ENCODE measurements around the gene DLX3.
A peak's percentile ranks its signal among the peaks of the same experiment; 100 is the strongest.

Gene DLX3

DNA sequence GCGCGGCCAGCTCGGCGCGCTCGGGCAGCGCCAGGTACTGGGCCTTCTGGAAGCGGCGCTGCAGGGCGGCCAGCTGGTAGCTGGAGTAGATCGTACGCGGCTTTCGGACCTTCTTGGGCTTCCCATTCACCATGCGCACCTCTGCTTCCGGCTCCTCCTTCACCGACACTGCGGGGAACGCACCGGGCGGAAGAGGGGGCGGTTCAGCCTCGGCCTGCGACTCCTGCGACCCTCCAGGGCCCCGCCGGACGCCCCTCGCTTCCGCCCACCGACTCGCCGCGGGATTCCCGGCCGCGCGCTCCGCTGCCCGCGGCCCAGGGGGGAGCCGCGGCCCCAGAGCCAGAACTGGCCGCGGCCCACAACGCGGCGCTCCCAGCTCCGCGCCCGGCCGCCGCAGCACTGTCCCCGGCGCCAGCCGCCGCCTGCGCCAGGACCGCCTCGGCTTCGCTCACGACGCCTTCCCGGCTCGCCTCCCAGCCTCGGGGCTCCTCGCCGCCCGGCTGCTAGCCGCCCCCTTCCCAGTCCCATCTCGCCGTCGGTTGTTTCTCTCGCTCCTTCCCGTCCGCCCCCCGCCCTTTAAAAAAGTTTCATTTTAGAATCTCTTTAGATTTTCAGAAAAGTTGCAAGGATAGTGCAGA is 1.5 kb downstream of the DLX3 start:
- Histone ChIP-seq H3K4me3 (ENCODE audit: low read depth in 1 of 5, low read length in 5 of 5) (peak overlapping the region; percentile 25 to 62 (median 48)), H3K27ac (ENCODE audit: low read depth, low read length) (no peak overlapping the region), H3K36me3 (ENCODE audit: control insufficient read depth in 5 of 5, insufficient read depth in 5 of 5, low read length in 5 of 5) (no peaks in the 10 kb centered on the region), H3K9me3 (ENCODE audit: control insufficient read depth in 5 of 5, low read length in 5 of 5) (peaks cover 0 to 5% (median 0%) of the 10 kb centered on the region in 5 donors), H3K9ac (ENCODE audit: low read length in 5 of 5) (peak overlapping the region in 1 of 5 donors; percentile 6), H3K27me3 (ENCODE audit: control insufficient read depth in 5 of 5, insufficient read depth in 4 of 5, low read length in 5 of 5) (peaks cover 14 to 87% (median 69%) of the 10 kb centered on the region in 5 donors), H3K4me1 (ENCODE audit: control insufficient read depth in 5 of 5, insufficient read depth in 5 of 5, low read length in 5 of 5) (peaks cover 0 to 40% (median 32%) of the 10 kb centered on the region in 5 donors)

DNA sequence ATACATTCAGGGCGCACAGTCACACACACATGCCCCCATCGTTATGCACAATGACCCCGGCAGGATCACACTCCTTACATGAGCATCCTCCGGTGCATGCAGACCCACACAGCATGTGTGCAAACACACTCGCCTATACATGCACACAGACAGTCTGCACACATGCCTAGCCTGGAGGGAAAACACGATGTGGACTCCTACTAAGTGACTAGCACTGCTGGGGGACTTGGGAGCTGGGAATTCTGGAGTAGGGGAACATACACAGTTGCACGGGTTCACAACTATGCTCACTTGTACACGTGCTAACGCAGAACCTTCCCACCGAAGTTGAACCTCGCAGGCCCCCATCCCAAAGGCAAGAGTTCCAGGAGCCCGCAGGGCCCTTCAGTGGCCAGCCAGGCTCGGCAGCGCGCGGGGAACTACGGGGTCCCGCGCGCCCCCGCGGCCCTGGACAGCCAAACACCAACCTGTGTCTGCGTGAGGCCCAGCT is 2.0 kb downstream of the DLX3 start:
- no peak overlapping the region for H3K9ac ChIP-seq (ENCODE audit: low read length in 5 of 5)
- H3K4me1 ChIP-seq (ENCODE audit: control insufficient read depth in 5 of 5, insufficient read depth in 5 of 5, low read length in 5 of 5): peaks cover 0 to 37% (median 32%) of the 10 kb centered on the region in 5 donors
- H3K9me3 ChIP-seq (ENCODE audit: control insufficient read depth in 5 of 5, low read length in 5 of 5): peaks cover 0 to 5% (median 0%) of the 10 kb centered on the region in 5 donors
- no peaks in the 10 kb centered on the region for H3K36me3 ChIP-seq (ENCODE audit: control insufficient read depth in 5 of 5, insufficient read depth in 5 of 5, low read length in 5 of 5)
- H3K27me3 ChIP-seq (ENCODE audit: control insufficient read depth in 5 of 5, insufficient read depth in 4 of 5, low read length in 5 of 5): peaks cover 18 to 89% (median 72%) of the 10 kb centered on the region in 5 donors
- no peak overlapping the region for H3K27ac ChIP-seq (ENCODE audit: low read depth, low read length)
- peak overlapping the region in 4 of 5 donors; percentile 43 to 62 (median 50) for H3K4me3 ChIP-seq (ENCODE audit: low read depth in 1 of 5, low read length in 5 of 5)

DNA sequence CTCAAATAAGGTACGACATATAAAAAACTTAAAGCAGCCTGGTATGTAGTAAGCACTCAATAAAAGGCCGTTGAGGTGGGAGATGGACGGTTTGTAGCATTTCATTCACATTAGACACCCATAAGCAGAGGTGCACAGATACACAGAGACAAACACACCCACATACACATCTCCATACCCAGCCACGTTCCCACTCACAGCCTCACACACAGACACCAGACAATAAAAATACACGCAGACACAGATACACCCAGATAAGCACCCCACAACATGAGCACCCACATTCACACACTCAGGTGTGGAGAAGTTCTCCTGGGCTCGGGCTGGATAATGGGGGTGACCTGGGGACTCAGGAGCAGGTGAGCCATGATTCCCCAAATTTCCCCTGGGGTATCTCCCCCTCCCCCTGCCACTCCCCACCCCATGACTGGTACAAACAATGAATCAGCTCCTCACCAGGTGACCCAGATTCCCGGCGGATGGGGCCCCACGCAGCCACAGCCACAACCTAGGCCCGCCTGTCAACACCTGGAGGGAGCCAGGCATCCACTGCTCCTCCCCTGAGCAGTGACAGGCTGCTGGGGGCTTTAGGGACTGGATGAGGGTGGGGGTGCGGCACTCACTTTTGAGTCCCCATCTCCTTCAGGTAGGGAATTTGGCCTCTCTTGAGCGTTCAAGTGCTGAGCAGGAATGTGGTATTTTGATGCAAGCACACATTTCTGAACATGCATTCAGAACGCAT is 2.7 kb downstream of the DLX3 start:
- Histone ChIP-seq H3K4me3 (ENCODE audit: low read depth in 1 of 5, low read length in 5 of 5) (no peak overlapping the region), H3K27ac (ENCODE audit: low read depth, low read length) (no peak overlapping the region), H3K36me3 (ENCODE audit: control insufficient read depth in 5 of 5, insufficient read depth in 5 of 5, low read length in 5 of 5) (no peaks in the 10 kb centered on the region), H3K27me3 (ENCODE audit: control insufficient read depth in 5 of 5, insufficient read depth in 4 of 5, low read length in 5 of 5) (peaks cover 25 to 89% (median 74%) of the 10 kb centered on the region in 5 donors), H3K9me3 (ENCODE audit: control insufficient read depth in 5 of 5, low read length in 5 of 5) (peaks cover 0 to 5% (median 0%) of the 10 kb centered on the region in 5 donors), H3K9ac (ENCODE audit: low read length in 5 of 5) (no peak overlapping the region), H3K4me1 (ENCODE audit: control insufficient read depth in 5 of 5, insufficient read depth in 5 of 5, low read length in 5 of 5) (peaks cover 0 to 37% (median 32%) of the 10 kb centered on the region in 5 donors)

DNA sequence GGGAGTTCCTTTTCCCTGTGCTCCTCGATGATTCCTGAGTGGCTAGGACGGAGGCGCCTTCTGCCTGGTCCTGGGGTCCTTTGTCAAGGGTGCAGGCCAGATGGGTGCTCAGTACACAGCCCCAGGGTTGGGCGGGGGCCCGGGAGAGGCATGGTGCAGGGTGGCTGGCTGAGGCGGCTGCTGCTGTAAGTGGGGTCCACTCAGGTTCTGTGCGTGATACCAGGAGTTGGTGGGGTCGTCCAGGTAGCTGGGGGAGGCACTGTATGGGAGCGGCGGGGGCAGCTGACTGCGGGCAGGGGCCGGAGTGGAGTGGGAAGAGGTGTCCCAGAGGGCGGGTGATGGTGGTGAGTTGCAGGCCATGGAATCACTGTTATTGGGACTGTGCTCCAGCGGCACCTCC is 3.6 kb downstream of the DLX3 start:
- H3K4me1 ChIP-seq (ENCODE audit: control insufficient read depth in 5 of 5, insufficient read depth in 5 of 5, low read length in 5 of 5): peaks cover 0 to 28% (median 24%) of the 10 kb centered on the region in 5 donors
- H3K9me3 ChIP-seq (ENCODE audit: control insufficient read depth in 5 of 5, low read length in 5 of 5): peaks cover 0 to 5% (median 0%) of the 10 kb centered on the region in 5 donors
- peaks cover 31 to 93% (median 77%) of the 10 kb centered on the region in 5 donors for H3K27me3 ChIP-seq (ENCODE audit: control insufficient read depth in 5 of 5, insufficient read depth in 4 of 5, low read length in 5 of 5)
- no peak overlapping the region for H3K27ac ChIP-seq (ENCODE audit: low read depth, low read length)
- H3K36me3 ChIP-seq (ENCODE audit: control insufficient read depth in 5 of 5, insufficient read depth in 5 of 5, low read length in 5 of 5): no peaks in the 10 kb centered on the region
- no peak overlapping the region for H3K4me3 ChIP-seq (ENCODE audit: low read depth in 1 of 5, low read length in 5 of 5)
- no peak overlapping the region for H3K9ac ChIP-seq (ENCODE audit: low read length in 5 of 5)

DNA sequence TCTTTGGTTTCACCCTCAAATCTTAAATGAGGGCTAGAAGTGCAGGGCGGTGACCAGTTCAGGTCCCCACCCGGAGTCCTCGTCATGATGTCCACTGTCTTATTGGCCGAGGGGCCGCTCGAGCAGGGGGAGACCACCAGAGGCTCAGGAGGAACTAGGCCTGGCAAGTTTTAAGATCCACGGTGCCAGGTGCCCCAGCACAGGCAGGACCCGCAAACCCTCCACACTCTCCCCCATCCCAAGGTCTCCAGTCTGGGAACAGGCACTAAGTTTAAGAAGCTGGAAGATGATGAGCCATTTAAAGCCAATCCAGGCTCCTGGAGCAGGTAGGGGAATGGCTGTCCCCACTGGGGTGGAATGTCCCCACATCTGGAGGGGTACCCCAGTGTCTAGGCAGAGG is 4.1 kb downstream of the DLX3 start:
- Histone ChIP-seq H3K36me3 (ENCODE audit: control insufficient read depth in 5 of 5, insufficient read depth in 5 of 5, low read length in 5 of 5) (no peaks in the 10 kb centered on the region), H3K9ac (ENCODE audit: low read length in 5 of 5) (no peak overlapping the region), H3K9me3 (ENCODE audit: control insufficient read depth in 5 of 5, low read length in 5 of 5) (peaks cover 0 to 5% (median 0%) of the 10 kb centered on the region in 5 donors), H3K27ac (ENCODE audit: low read depth, low read length) (no peak overlapping the region), H3K4me1 (ENCODE audit: control insufficient read depth in 5 of 5, insufficient read depth in 5 of 5, low read length in 5 of 5) (peaks cover 0 to 27% (median 23%) of the 10 kb centered on the region in 5 donors), H3K4me3 (ENCODE audit: low read depth in 1 of 5, low read length in 5 of 5) (no peak overlapping the region), H3K27me3 (ENCODE audit: control insufficient read depth in 5 of 5, insufficient read depth in 4 of 5, low read length in 5 of 5) (peaks cover 32 to 90% (median 77%) of the 10 kb centered on the region in 5 donors)

DNA sequence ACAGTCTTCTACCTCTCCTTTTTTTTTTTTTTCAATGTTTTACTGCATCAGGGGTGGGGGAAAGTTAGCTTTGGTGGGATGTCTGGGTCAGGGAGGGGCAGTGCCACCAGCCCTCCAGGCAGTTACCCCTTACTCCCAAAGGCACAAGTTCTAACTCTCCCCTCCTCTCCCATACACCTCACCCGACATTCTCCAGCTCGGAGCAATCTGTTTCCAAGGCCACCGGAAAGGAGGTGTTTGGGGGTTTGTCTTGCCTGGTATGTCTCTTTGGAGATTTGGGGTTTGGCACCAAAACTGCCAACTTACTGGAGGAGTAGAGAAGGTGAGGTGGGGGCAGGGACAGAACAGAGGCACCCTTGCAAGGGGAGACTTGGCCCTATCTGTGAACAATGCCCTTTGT is 4.7 kb downstream of the DLX3 start:
- peaks cover 0 to 26% (median 23%) of the 10 kb centered on the region in 5 donors for H3K4me1 ChIP-seq (ENCODE audit: control insufficient read depth in 5 of 5, insufficient read depth in 5 of 5, low read length in 5 of 5)
- H3K9ac ChIP-seq (ENCODE audit: low read length in 5 of 5): no peak overlapping the region
- no peak overlapping the region for H3K4me3 ChIP-seq (ENCODE audit: low read depth in 1 of 5, low read length in 5 of 5)
- H3K27me3 ChIP-seq (ENCODE audit: control insufficient read depth in 5 of 5, insufficient read depth in 4 of 5, low read length in 5 of 5): peaks cover 30 to 84% (median 74%) of the 10 kb centered on the region in 5 donors
- H3K9me3 ChIP-seq (ENCODE audit: control insufficient read depth in 5 of 5, low read length in 5 of 5): peaks cover 0 to 5% (median 0%) of the 10 kb centered on the region in 5 donors
- H3K36me3 ChIP-seq (ENCODE audit: control insufficient read depth in 5 of 5, insufficient read depth in 5 of 5, low read length in 5 of 5): no peaks in the 10 kb centered on the region
- no peak overlapping the region for H3K27ac ChIP-seq (ENCODE audit: low read depth, low read length)

DNA sequence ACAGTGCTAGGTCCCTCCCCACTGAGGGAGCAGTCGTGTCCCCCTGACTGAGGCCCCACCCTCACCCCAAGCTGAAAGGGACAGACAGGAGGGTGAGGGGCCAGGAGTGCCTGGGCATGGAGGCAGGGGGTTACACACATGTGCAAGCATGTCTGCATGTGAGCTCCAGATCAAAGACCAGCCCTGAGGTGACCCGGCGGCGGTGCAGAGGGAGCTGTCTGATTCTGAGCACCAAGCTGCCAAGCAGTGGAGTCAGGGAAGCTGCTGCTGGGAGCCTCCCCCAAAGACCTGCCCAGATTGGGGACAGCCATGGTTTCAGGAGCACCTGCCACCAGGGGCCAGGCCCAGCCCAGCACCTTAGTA is 5.5 kb downstream of the DLX3 start:
- no peak overlapping the region for H3K27ac ChIP-seq (ENCODE audit: low read depth, low read length)
- peaks cover 0 to 17% (median 15%) of the 10 kb centered on the region in 5 donors for H3K4me1 ChIP-seq (ENCODE audit: control insufficient read depth in 5 of 5, insufficient read depth in 5 of 5, low read length in 5 of 5)
- no peaks in the 10 kb centered on the region for H3K9me3 ChIP-seq (ENCODE audit: control insufficient read depth in 5 of 5, low read length in 5 of 5)
- H3K9ac ChIP-seq (ENCODE audit: low read length in 5 of 5): no peak overlapping the region
- H3K36me3 ChIP-seq (ENCODE audit: control insufficient read depth in 5 of 5, insufficient read depth in 5 of 5, low read length in 5 of 5): no peaks in the 10 kb centered on the region
- H3K27me3 ChIP-seq (ENCODE audit: control insufficient read depth in 5 of 5, insufficient read depth in 4 of 5, low read length in 5 of 5): peaks cover 23 to 76% (median 66%) of the 10 kb centered on the region in 5 donors
- no peak overlapping the region for H3K4me3 ChIP-seq (ENCODE audit: low read depth in 1 of 5, low read length in 5 of 5)

DNA sequence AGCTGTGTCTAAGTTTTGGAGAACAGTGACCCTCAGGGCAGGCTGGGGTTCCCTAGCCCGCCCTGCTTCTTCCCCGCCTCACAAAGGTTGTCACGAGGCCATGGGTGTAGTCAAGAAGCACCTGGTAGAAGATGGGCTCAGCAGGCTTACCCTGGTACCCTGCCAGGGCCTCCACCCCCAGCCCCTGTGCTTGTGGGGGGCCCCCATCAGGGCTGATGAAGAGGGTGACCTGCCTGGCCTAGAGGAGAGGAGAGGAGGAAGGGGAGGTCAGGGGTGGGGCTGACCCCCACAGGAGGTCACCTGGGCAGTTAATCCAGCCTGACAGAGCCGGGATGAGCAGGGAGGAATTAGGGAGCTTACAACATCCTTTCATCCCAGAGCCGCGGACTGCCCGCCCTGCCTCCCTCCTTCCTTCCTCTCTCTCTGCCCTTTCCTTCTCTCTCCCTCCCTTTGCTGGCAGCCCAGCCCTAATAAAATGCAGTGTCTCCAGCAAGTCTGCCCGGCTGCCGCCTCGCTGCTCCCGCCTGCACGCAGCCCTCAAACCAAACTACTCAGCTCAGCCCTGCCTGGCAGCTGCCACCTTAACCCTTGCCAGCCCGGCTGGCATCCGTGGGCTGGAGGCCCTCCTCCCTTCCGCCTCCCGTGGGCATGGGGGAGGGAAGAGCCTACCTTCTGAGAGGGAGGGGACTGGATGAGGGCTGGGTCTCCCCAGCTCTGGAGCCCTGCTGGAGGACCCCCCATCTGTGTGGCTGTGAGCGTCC is 7.2 kb downstream of the DLX3 start:
- Histone ChIP-seq H3K9me3 (ENCODE audit: control insufficient read depth in 5 of 5, low read length in 5 of 5) (no peaks in the 10 kb centered on the region), H3K27ac (ENCODE audit: low read depth, low read length) (no peak overlapping the region), H3K36me3 (ENCODE audit: control insufficient read depth in 5 of 5, insufficient read depth in 5 of 5, low read length in 5 of 5) (no peaks in the 10 kb centered on the region), H3K27me3 (ENCODE audit: control insufficient read depth in 5 of 5, insufficient read depth in 4 of 5, low read length in 5 of 5) (peaks cover 18 to 67% (median 60%) of the 10 kb centered on the region in 5 donors), H3K9ac (ENCODE audit: low read length in 5 of 5) (no peak overlapping the region), H3K4me3 (ENCODE audit: low read depth in 1 of 5, low read length in 5 of 5) (no peak overlapping the region), H3K4me1 (ENCODE audit: control insufficient read depth in 5 of 5, insufficient read depth in 5 of 5, low read length in 5 of 5) (peaks cover 0 to under 1% (median under 1%) of the 10 kb centered on the region in 5 donors)

DNA sequence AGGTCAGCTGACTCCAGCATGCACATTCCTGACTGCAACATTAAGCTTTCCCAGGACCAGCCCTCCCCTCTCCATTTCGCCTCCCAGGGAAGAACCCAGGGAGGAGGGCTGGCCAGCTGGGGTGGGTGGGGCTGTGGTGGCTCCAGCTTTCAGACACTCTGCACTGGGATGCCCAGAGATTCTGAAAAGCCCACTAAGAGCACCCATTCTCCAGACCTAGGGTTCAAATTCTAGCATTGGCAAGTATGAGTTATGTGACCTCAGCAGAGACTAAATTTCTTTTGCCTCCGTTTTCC is 7.8 kb downstream of the DLX3 start:
- Histone ChIP-seq H3K9me3 (ENCODE audit: control insufficient read depth in 5 of 5, low read length in 5 of 5) (no peaks in the 10 kb centered on the region), H3K4me3 (ENCODE audit: low read depth in 1 of 5, low read length in 5 of 5) (no peak overlapping the region), H3K36me3 (ENCODE audit: control insufficient read depth in 5 of 5, insufficient read depth in 5 of 5, low read length in 5 of 5) (no peaks in the 10 kb centered on the region), H3K27me3 (ENCODE audit: control insufficient read depth in 5 of 5, insufficient read depth in 4 of 5, low read length in 5 of 5) (peaks cover 18 to 65% (median 56%) of the 10 kb centered on the region in 5 donors), H3K27ac (ENCODE audit: low read depth, low read length) (no peak overlapping the region), H3K4me1 (ENCODE audit: control insufficient read depth in 5 of 5, insufficient read depth in 5 of 5, low read length in 5 of 5) (no peaks in the 10 kb centered on the region), H3K9ac (ENCODE audit: low read length in 5 of 5) (no peak overlapping the region)

Data from subcutaneous abdominal adipose tissue (tissue), 5 donors.